Measurements from ENCODE around the gene CUX1. TPM values are rescaled to one million over a fixed set of nuclear protein-coding genes. Genes with fewer than 3 reads are reported as not detected.

Gene CUX1
- total and polyA plus RNA-seq, 2 donors (not counting 1 experiment from before 2014, with no cell fraction given), result 22.7 to 38.1 TPM

GRCh38 chr7:101991860-101992259 lies 174.4 kb downstream of the CUX1 start:
- Histone ChIP-seq H3K79me2 (ENCODE audit: control insufficient read depth, insufficient read depth, low read length) (no peaks in the 10 kb centered on the region), H3K4me3 (replicated peaks in 1 of 4; ENCODE audit: control extremely low read depth in 1 of 4, insufficient read depth in 1 of 4, low read depth in 3 of 4, low read length in 4 of 4) (no peak overlapping the region), H3K9me3 (ENCODE audit: control insufficient read depth, insufficient read depth, low read depth, low read length) (no peaks in the 10 kb centered on the region), H3K27me3 (ENCODE audit: control insufficient read depth, insufficient read depth, low read length) (no peaks in the 10 kb centered on the region), H3K36me3 (ENCODE audit: control insufficient read depth, insufficient read depth, low read length) (no peaks in the 10 kb centered on the region), H3K27ac (ENCODE audit: insufficient read depth, low read length) (no peak overlapping the region), H3K4me2 (ENCODE audit: extremely low read depth, insufficient read depth, low read length) (no peak overlapping the region), H4K20me1 (ENCODE audit: control insufficient read depth, extremely low read depth, insufficient read depth, low read length) (no peaks in the 10 kb centered on the region), H3K4me1 (ENCODE audit: control insufficient read depth, extremely low read depth, insufficient read depth, low read length) (no peaks in the 10 kb centered on the region), H2AFZ (ENCODE audit: low read length) (no peak overlapping the region), H3K9ac (ENCODE audit: insufficient read depth, low read length) (no peak overlapping the region)
- TF ChIP-seq CTCF (conservative IDR thresholded peaks at IDR 0.05 in 1 of 2, IDR thresholded peaks at IDR 0.05 in 1 of 2; ENCODE audit: low read depth in 1 of 2, low read length in 2 of 2) (no peak), EZH2 (IDR thresholded peaks at IDR 0.05; ENCODE audit: low read length, missing control alignments) (no peak)
- DNase-seq (ENCODE audit: low read depth in 2 of 2), result no peak

- Histone ChIP-seq H3K4me3 (replicated peaks in 1 of 4; ENCODE audit: control extremely low read depth in 1 of 4, insufficient read depth in 1 of 4, low read depth in 3 of 4, low read length in 4 of 4) (no peak overlapping the region), H3K79me2 (ENCODE audit: control insufficient read depth, insufficient read depth, low read length) (no peaks in the 10 kb centered on the region), H3K27me3 (ENCODE audit: control insufficient read depth, insufficient read depth, low read length) (no peaks in the 10 kb centered on the region), H3K4me1 (ENCODE audit: control insufficient read depth, extremely low read depth, insufficient read depth, low read length) (no peaks in the 10 kb centered on the region), H3K27ac (ENCODE audit: insufficient read depth, low read length) (no peak overlapping the region), H3K9me3 (ENCODE audit: control insufficient read depth, insufficient read depth, low read depth, low read length) (no peaks in the 10 kb centered on the region), H4K20me1 (ENCODE audit: control insufficient read depth, extremely low read depth, insufficient read depth, low read length) (no peaks in the 10 kb centered on the region), H2AFZ (ENCODE audit: low read length) (no peak overlapping the region), H3K4me2 (ENCODE audit: extremely low read depth, insufficient read depth, low read length) (no peak overlapping the region), H3K9ac (ENCODE audit: insufficient read depth, low read length) (no peak overlapping the region), H3K36me3 (ENCODE audit: control insufficient read depth, insufficient read depth, low read length) (no peaks in the 10 kb centered on the region)
- no peak for DNase-seq (ENCODE audit: low read depth in 2 of 2)
- no peak for TF ChIP-seq EZH2 (IDR thresholded peaks at IDR 0.05; ENCODE audit: low read length, missing control alignments)
Measured at GRCh38 chr7:101993311-101993710, 175.9 kb downstream of the CUX1 start.

- Histone ChIP-seq H3K9ac (ENCODE audit: insufficient read depth, low read length) (no peak overlapping the region), H3K4me3 (replicated peaks in 1 of 4; ENCODE audit: control extremely low read depth in 1 of 4, insufficient read depth in 1 of 4, low read depth in 3 of 4, low read length in 4 of 4) (no peak overlapping the region), H3K4me1 (ENCODE audit: control insufficient read depth, extremely low read depth, insufficient read depth, low read length) (no peaks in the 10 kb centered on the region), H3K9me3 (ENCODE audit: control insufficient read depth, insufficient read depth, low read depth, low read length) (no peaks in the 10 kb centered on the region), H3K27me3 (ENCODE audit: control insufficient read depth, insufficient read depth, low read length) (no peaks in the 10 kb centered on the region), H2AFZ (ENCODE audit: low read length) (no peak overlapping the region), H3K27ac (ENCODE audit: insufficient read depth, low read length) (no peak overlapping the region), H3K4me2 (ENCODE audit: extremely low read depth, insufficient read depth, low read length) (no peak overlapping the region), H3K79me2 (ENCODE audit: control insufficient read depth, insufficient read depth, low read length) (no peaks in the 10 kb centered on the region), H3K36me3 (ENCODE audit: control insufficient read depth, insufficient read depth, low read length) (no peaks in the 10 kb centered on the region), H4K20me1 (ENCODE audit: control insufficient read depth, extremely low read depth, insufficient read depth, low read length) (no peaks in the 10 kb centered on the region)
- DNase-seq (ENCODE audit: low read depth in 2 of 2), result no peak
- no peak for TF ChIP-seq CTCF (conservative IDR thresholded peaks at IDR 0.05 in 1 of 2, IDR thresholded peaks at IDR 0.05 in 1 of 2; ENCODE audit: low read depth in 1 of 2, low read length in 2 of 2)
- TF ChIP-seq EZH2 (IDR thresholded peaks at IDR 0.05; ENCODE audit: low read length, missing control alignments), result no peak
Measured at GRCh38 chr7:101995121-101995520, 177.7 kb downstream of the CUX1 start.

Data from fibroblast of lung (primary cell).